C4-2B (cell line): ENCODE data around the gene SP140.

Experiments used
- ZFX ChIP-seq: fragments of 450-650 bp; IDR thresholded peaks from 2 replicates; pipeline ENCODE4 v1.6.1; 2017
- TF ChIP-seq, protein P1 (sequence below): fragments of 450-650 bp; conservative IDR thresholded peaks from 2 replicates; pipeline ENCODE4 v1.5.1; 2017; ENCODE audit warnings: mild to moderate bottlenecking

DNA sequence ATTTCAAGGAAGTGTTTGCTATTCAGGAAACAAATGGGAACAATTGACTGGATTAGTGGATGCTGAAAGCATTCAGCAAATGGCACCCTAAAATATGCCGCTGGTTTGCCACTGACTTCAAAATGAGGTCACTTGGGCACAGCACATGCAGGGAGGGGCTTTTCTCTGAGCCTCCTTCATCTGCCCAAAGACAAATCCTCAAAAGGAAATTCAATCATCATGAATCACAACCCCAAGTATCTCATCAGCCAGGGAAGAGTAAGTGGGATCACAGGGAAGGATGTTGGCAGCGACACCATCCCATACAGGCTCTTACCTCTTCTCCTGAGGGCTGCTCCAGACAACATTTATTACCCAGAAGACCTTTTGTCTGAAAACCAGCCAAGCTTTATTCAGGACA, 87.1 kb downstream of the SP140 start:
- TF ChIP-seq, protein P1, sequence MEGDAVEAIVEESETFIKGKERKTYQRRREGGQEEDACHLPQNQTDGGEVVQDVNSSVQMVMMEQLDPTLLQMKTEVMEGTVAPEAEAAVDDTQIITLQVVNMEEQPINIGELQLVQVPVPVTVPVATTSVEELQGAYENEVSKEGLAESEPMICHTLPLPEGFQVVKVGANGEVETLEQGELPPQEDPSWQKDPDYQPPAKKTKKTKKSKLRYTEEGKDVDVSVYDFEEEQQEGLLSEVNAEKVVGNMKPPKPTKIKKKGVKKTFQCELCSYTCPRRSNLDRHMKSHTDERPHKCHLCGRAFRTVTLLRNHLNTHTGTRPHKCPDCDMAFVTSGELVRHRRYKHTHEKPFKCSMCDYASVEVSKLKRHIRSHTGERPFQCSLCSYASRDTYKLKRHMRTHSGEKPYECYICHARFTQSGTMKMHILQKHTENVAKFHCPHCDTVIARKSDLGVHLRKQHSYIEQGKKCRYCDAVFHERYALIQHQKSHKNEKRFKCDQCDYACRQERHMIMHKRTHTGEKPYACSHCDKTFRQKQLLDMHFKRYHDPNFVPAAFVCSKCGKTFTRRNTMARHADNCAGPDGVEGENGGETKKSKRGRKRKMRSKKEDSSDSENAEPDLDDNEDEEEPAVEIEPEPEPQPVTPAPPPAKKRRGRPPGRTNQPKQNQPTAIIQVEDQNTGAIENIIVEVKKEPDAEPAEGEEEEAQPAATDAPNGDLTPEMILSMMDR: no peak
- no peak for TF ChIP-seq ZFX
